NCI-H187 treated with DMSO at 0.1 percent for 48 hours (cell line): ENCODE results near the gene KCNIP1.
"Not testable (repeated sequence)": the region's sequence is repeated elsewhere in the genome, so short reads cannot be mapped to it uniquely, and the experiment has no call there.

Experiments
- DNase-seq: peaks from one replicate; lab custom pipeline; 2025; lab: John Stamatoyannopoulos, UW

KCNIP1 gene

GRCh38 chr5:170751631-170752030, 247.8 kb downstream of the KCNIP1 start:
- no peak for DNase-seq

GRCh38 chr5:170752257-170753215, 248.7 kb downstream of the KCNIP1 start:
- no peak for DNase-seq

GRCh38 chr5:170753311-170753710, 249.5 kb downstream of the KCNIP1 start:
- no peak for DNase-seq

DNA sequence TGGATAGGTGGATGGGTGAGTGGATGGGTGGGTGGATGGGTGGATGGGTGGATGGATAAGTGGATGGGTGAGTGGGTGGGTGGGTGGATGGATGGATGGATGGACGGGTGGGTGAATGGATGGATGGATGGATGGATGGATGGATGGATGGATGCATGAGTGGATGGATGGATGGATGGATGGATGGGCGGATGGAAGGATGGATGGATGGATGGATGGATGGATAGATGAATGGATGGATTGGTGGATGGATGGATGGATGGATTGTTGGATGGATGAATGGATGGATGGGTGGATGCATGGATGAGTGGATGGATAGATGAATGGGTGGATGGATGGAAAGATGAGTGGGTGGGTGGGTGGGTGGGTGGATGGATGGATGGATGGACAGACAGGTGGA, 250.7 kb downstream of the KCNIP1 start:
- not testable (repeated sequence) for DNase-seq

GRCh38 chr5:170755679-170756456, 252.0 kb downstream of the KCNIP1 start:
- no peak for DNase-seq

GRCh38 chr5:170756691-170757090, 252.9 kb downstream of the KCNIP1 start:
- DNase-seq: no peak

GRCh38 chr5:170757182-170757601, 253.4 kb downstream of the KCNIP1 start:
- no peak for DNase-seq

DNA sequence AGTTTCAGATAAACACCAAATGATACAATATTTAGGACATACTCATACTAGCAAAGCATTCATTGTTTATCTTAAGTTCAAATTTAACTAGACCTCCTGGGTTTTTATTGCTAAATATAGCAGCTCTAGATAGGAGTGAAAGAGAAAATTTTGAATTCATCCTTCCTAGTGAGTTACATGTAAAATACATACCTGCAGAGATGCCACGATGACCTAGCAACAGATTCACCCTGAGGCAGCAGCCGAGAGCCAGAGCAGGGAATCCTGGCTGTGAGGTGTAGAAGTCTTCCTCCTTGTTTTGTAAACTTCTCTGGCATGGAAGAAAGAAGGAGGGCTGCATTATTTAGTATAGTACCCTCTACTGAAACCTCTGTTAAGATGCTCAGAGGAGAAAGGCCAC, 253.8 kb downstream of the KCNIP1 start:
- no peak for DNase-seq

- DNase-seq: no peak
Measured at GRCh38 chr5:170758481-170758880, 254.7 kb downstream of the KCNIP1 start.

DNA sequence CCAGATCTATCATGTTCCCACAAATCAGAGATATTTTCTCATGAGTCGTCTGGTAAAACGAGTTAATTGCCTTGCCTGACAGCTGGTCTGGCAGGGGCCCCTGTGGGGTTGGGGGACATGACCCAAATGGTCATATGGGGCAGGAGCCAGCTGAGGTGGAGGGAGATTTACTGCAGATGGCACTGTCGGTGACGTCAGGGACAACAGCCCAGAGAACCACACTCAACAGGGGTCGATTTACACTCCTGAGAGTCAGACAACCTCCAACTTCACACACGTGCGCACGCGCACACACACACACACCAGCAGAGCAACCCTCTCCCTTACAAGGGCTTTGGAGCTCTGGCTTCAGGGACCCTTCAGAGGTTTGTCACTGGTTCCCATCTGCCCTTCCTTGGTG, 256.3 kb downstream of the KCNIP1 start:
- no peak for DNase-seq

DNA sequence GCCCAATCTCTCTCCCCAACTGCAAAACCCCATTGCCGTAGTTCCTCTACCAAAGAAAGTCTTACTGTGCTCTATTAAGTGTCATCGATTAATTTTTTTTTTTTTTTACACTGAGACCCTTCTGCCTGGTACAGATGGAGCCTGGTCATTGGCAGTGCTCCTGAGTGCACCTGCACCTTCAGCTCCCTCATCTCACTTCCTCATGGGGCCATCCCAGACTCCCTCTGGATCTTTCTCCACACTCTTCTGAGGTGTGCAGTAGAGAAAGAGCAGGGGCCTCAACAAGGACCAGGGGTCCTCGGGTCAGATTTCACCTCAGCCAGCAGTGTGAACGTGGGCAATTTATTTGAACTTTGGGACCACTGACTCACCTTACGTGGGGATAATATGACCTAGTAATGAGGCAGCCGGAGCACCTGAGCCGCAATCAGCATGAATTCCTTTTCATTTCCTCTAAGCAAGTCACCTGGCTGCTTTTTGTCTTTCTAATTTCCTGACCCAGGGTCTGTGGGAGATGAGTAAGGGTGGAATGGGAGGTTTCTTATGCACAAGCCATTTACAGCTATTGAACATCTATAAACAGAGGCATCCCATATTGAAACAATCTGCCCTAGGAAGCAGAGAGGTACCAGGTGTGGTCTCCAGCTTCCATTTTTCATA, 257.4 kb downstream of the KCNIP1 start:
- no peak for DNase-seq

GRCh38 chr5:170761708-170762066, 257.9 kb downstream of the KCNIP1 start:
- no peak for DNase-seq

DNA sequence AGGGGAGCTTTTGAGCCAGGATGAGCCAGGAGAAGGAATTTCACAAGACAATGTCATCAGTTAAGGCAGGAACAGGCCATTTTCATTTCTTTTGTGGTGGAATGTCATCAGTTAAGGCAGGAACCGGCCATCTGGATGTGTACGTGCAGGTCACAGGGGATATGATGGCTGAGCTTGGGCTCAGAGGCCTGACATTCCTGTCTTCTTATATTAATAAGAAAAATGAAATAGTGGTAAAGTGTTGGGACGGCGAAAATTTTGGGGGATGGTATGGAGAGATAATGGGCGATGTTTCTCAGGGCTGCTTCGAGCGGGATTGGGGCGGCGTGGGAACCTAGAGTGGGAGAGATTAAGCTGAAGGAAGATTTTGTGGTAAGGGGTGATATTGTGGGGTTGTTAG, 258.5 kb downstream of the KCNIP1 start:
- not testable (repeated sequence) for DNase-seq

DNA sequence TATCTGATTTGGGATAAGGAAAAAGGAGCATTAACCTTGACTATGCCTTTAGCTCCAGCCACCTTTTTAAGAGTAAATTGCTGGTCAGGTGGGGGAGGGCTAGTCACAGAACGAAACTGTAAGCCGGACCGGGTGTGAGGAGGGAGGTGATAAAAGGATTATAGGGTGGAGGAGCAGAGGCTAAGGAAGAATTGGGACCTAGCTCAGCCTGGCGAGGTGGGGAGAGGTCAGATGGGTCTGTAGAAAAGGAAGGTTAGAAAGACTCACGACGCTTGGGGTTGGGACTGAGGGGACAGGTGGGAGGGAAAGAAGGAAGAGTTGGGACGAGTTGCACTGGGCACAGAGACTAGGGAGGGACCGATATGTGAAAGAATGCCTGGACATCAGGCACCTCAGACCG, 262.0 kb downstream of the KCNIP1 start:
- not testable (repeated sequence) for DNase-seq

- no peak for DNase-seq
Measured at GRCh38 chr5:170769246-170769645, 265.4 kb downstream of the KCNIP1 start.

GRCh38 chr5:170769898-170770416, 266.1 kb downstream of the KCNIP1 start:
- DNase-seq: no peak

GRCh38 chr5:170771496-170771895, 267.7 kb downstream of the KCNIP1 start:
- DNase-seq: no peak

GRCh38 chr5:170773024-170773985, 269.5 kb downstream of the KCNIP1 start:
- DNase-seq: no peak

DNA sequence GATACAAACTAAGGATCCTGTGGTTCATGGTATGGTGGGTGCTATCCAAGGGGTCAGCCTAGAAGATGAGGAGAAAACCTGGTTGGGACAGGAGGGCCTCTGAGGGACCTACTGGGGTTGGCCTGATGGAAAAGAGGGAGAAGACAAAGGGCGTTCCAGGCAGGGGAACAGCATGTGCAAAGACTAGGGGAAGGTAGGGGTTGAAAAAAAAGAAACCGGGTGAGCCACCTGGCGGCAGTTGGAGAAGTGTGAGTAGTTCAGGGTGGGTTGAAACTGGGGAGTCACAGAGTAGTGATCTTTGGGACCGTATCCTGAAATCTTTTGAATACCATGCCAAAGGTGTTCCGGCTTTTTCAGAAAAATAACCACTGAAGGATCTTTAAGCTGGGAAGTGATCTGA, 271.0 kb downstream of the KCNIP1 start:
- DNase-seq: no peak

DNA sequence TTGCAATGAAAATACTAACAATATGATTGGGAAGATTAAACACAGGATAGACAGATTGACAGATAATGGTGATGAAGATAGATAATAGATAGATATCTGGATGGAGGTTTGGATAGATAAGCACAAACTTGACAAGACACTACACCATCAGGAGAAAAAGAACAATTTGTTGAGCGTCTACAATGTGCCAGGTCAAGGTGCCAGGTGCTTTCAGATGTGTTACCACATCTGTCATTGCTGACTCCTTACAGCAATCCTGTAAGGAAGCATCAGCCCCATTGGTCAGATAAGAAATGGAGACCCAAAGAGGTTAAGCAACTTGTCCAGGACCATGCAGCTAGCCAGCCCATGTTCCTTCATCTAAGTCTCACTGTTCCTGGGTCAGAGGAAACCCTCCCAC, 278.1 kb downstream of the KCNIP1 start:
- DNase-seq: no peak

GRCh38 chr5:170782438-170782837, 278.6 kb downstream of the KCNIP1 start:
- DNase-seq: no peak
